K562 treated with DMSO at 1 percent for 12 hours (cell line): Measurements from ENCODE around the gene CALCOCO2. TPM values are rescaled to one million over a fixed set of nuclear protein-coding genes. Genes with fewer than 3 reads are reported as not detected.

Experiments
- total RNA-seq: library from RNA; unstranded; fragments of 300-600 nt; gene quantifications from 2 replicates; pipeline ENCODE4 v1.2.3, GENCODE V29; 2022; ENCODE audit not compliant: insufficient read depth

The CALCOCO2 gene, protein sequence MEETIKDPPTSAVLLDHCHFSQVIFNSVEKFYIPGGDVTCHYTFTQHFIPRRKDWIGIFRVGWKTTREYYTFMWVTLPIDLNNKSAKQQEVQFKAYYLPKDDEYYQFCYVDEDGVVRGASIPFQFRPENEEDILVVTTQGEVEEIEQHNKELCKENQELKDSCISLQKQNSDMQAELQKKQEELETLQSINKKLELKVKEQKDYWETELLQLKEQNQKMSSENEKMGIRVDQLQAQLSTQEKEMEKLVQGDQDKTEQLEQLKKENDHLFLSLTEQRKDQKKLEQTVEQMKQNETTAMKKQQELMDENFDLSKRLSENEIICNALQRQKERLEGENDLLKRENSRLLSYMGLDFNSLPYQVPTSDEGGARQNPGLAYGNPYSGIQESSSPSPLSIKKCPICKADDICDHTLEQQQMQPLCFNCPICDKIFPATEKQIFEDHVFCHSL
- total RNA-seq = 48.6 and 84.9 TPM in 2 replicates

DNA sequence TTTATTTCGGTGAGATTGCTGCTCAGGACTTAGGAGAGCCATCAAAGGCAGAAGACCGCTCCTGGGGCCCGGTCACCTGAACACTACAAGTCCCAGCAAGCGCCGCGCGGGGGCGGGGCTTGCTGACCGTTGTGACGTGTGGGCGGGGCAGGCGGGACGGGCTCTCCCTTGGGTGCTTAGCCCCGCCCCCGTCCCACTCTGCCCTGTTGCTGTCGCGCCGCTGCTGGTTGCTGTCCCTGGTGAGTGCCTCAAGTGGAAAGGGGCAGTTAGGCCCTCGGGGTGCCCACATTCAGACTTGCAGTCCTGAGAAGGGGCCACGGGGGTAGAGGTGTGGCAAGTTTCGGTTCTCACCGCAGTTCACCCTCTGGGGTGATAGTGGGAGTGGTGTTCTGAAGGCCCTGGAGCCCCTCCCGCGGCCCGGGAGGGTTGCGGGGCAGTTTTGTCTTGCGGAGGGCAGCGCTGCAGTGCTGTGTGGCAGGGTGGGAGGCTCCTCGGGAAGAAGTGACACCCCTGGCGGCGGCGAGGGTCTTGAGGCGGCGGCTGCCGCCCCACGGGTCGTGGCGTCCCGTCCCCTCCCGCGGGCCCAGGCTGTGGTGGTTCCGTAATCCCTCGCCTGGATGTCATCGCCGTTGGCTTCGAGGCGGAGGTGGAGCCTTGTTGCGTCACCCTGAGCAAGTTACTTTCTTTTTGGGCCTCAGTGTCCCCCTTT is at the start of gene CALCOCO2:
CALCOCO2 (plus strand) TSS at position 196 of the 709 bp plus-strand sequence. CDS start 10,673 bp downstream, outside the sequence.

DNA sequence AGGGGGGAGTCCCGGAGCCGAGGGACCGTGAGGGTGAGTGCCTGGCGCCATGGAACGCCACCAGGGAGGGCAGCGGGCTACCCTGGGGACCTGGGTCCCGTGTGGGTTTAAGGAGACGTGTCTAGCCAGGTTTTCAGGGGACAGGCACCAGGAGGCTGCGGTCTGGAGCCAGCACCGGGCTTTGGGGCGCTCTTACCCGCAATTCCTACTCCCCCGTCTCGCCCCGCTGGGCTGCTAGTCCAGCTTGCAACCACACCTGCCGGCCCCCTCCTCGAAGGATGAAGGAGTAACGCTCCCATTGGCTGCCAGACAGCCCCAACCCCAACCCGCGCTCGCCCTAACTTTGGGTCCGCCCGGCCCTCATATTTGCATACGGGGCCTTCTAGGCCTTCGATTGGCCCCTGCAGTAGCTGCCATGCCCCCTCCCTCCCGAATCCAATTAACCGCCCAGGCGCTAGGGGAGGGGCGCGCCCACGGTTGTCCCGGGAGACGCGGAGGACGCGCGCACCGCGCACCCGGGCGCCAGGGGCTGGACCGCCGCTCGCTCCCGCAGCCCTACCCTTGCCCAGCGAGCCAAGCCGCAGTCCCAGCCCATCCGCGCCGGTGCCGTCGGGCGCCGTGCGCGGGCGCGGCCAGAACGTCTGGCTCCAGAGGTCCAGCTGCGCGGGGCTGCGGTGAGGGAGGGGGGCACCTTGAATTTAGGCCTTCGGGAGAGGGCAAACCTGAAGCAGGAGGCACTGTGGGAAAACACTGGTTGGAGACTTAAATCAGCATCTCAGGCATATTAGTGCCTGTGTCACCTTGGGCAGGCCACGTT is 13.9 kb upstream of the CALCOCO2 start, which contains the start of gene TTLL6:
TTLL6 (minus strand) TSS at position 456 of the 817 bp plus-strand sequence; CDS start at position 299, 157 bp downstream.

DNA sequence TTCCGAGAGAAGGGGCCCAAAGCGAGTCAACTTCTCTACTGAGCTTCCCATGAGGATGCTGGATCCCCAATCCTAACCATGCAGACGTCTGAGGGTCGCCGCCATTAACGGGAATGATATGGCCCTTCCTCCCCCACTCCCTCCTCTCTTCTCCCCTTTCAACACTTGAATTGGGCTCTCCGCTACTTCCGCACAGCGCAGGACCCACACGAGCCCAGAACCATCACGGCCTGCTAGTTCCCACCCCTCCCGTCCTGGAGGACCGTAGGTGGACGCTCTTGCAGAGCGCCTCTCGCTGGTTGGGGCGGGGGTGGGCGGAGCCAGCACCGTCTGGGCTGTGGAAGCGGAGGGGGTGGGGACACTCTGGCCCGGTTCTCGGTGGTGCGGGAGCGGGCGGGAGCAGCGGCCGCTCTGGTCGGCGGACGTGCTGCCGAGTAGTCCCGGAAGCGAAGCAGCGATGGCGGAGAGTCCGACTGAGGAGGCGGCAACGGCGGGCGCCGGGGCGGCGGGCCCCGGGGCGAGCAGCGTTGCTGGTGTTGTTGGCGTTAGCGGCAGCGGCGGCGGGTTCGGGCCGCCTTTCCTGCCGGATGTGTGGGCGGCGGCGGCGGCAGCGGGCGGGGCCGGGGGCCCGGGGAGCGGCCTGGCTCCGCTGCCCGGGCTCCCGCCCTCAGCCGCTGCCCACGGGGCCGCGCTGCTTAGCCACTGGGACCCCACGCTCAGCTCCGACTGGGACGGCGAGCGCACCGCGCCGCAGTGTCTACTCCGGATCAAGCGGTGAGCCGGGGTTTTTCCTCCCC is 77.4 kb downstream of the CALCOCO2 start, which contains the start of gene UBE2Z:
UBE2Z (plus strand) TSS at position 361 of the 797 bp plus-strand sequence; CDS start at position 458, 97 bp downstream.

Other genes with a start within 250 kb of the CALCOCO2 start
- gene HOXB3, start 240.8 kb upstream of the CALCOCO2 start, total RNA-seq = 15.0 and 35.7 TPM in 2 replicates
- 3.7 and 9.2 TPM in 2 replicates for gene HOXB5, start 237.3 kb upstream of the CALCOCO2 start, total RNA-seq
- 15.2 and 16.0 TPM in 2 replicates for gene HOXB6, start 226.0 kb upstream of the CALCOCO2 start, total RNA-seq
- gene HOXB7, start 220.0 kb upstream of the CALCOCO2 start, total RNA-seq = 21.9 and 23.0 TPM in 2 replicates
- gene HOXB8, start 215.7 kb upstream of the CALCOCO2 start, total RNA-seq = 21.9 and 37.9 TPM in 2 replicates
- 103 and 184 TPM in 2 replicates for gene HOXB9, start 204.7 kb upstream of the CALCOCO2 start, total RNA-seq
- gene PRAC1, start 108.5 kb upstream of the CALCOCO2 start, total RNA-seq = not detected in 2 replicates
- gene PRAC2, start 107.8 kb upstream of the CALCOCO2 start, total RNA-seq = not detected in 2 replicates
- not detected in 2 replicates for gene HOXB13, start 102.3 kb upstream of the CALCOCO2 start, total RNA-seq
- not detected in 2 replicates for gene TTLL6, start 13.8 kb upstream of the CALCOCO2 start, total RNA-seq
- gene ATP5MC1, start 61.8 kb downstream of the CALCOCO2 start, total RNA-seq = 83.4 and 137 TPM in 2 replicates
- gene UBE2Z, start 77.4 kb downstream of the CALCOCO2 start, total RNA-seq = 35.5 and 57.2 TPM in 2 replicates
- gene SNF8, start 113.8 kb downstream of the CALCOCO2 start, total RNA-seq = 108 and 121 TPM in 2 replicates
- gene GIP, start 137.6 kb downstream of the CALCOCO2 start, total RNA-seq = not detected in 2 replicates
- 8.8 and 32.3 TPM in 2 replicates for gene IGF2BP1, start 166.3 kb downstream of the CALCOCO2 start, total RNA-seq